ENCODE results near the gene WDR53. TPM values are rescaled to one million over a fixed set of nuclear protein-coding genes. Genes with fewer than 3 reads are reported as not detected.
"Not testable (repeated sequence)": the region's sequence is repeated elsewhere in the genome, so short reads cannot be mapped to it uniquely, and the experiment has no call there.

The WDR53 gene
- total RNA-seq, 2 donors from 2014 or later, result 8.8 to 9.4 TPM

- peak; percentile 33 for DNase-seq
- intact Hi-C loops (cut with DNase I), result loop anchor here in 1 of 2 donors (2.0 kb wide), 1 partner anchor 62 kb away; no protein-coding TSS in a partner anchor
- no peak for ATAC-seq
These were observed 706 bp upstream of the WDR53 start for GRCh38 chr3:196569003-196569516.

- DNase-seq, result no peak
- no peak for ATAC-seq
- intact Hi-C loops (cut with DNase I), result no loop called here
These were observed 4.6 kb downstream of the WDR53 start for GRCh38 chr3:196563721-196564225.

GRCh38 chr3:196559826-196560225, 8.5 kb downstream of the WDR53 start:
- intact Hi-C loops (cut with DNase I), result no loop called here
- no peak for DNase-seq
- ATAC-seq, result no peak

GRCh38 chr3:196558476-196558875, 9.9 kb downstream of the WDR53 start:
- no peak for ATAC-seq
- intact Hi-C loops (cut with DNase I), result no loop called here
- DNase-seq, result no peak

GRCh38 chr3:196557236-196557635, 11.1 kb downstream of the WDR53 start:
- intact Hi-C loops (cut with DNase I), result no loop called here
- ATAC-seq (no peak), DNase-seq (no peak)

GRCh38 chr3:196555295-196555694, 13.1 kb downstream of the WDR53 start:
- DNase-seq, result no peak
- intact Hi-C loops (cut with DNase I), result no loop called here
- no peak for ATAC-seq

- no peak for DNase-seq
- ATAC-seq, result no peak
- intact Hi-C loops (cut with DNase I), result no loop called here
These were observed 14.1 kb downstream of the WDR53 start for GRCh38 chr3:196554205-196554604.

- DNase-seq (no peak), ATAC-seq (no peak)
- intact Hi-C loops (cut with DNase I), result no loop called here
These were observed 14.8 kb downstream of the WDR53 start for GRCh38 chr3:196553551-196553950.

GRCh38 chr3:196552253-196552652, 16.1 kb downstream of the WDR53 start:
- DNase-seq (no peak), ATAC-seq (no peak)
- intact Hi-C loops (cut with DNase I), result no loop called here

GRCh38 chr3:196550172-196550571, 18.2 kb downstream of the WDR53 start:
- ATAC-seq; DNase-seq; intact Hi-C loops (cut with DNase I): not testable (repeated sequence)

- intact Hi-C loops (cut with DNase I), result not testable (repeated sequence)
These were observed 19.0 kb downstream of the WDR53 start for GRCh38 chr3:196549312-196549711.

GRCh38 chr3:196547067-196547466, 21.3 kb downstream of the WDR53 start:
- ATAC-seq, result no peak
- no peak for DNase-seq
- intact Hi-C loops (cut with DNase I), result no loop called here

More at GRCh38 chr3:196549312-196549711, 19.0 kb downstream of the WDR53 start:
- not testable (repeated sequence) for DNase-seq, ATAC-seq

GRCh38 chr3:196546537-196546936, 21.8 kb downstream of the WDR53 start:
- no peak for ATAC-seq
- intact Hi-C loops (cut with DNase I), result no loop called here
- no peak for DNase-seq

GRCh38 chr3:196544491-196544992, 23.8 kb downstream of the WDR53 start:
- intact Hi-C loops (cut with DNase I), result no loop called here
- DNase-seq (no peak), ATAC-seq (no peak)

GRCh38 chr3:196541684-196542445, 26.5 kb downstream of the WDR53 start:
- intact Hi-C loops (cut with DNase I), result no loop called here
- no peak for DNase-seq
- no peak for ATAC-seq

- intact Hi-C loops (cut with DNase I), result loop anchor here in 1 of 2 donors (2.0 kb wide), 1 partner anchor 149 kb away; no protein-coding TSS in a partner anchor
- no peak for ATAC-seq
- peak; percentile 35 for DNase-seq
These were observed 30.9 kb downstream of the WDR53 start for GRCh38 chr3:196537319-196537984.

GRCh38 chr3:196533260-196533681, 35.1 kb downstream of the WDR53 start:
- intact Hi-C loops (cut with DNase I), result no loop called here
- ATAC-seq, result no peak

GRCh38 chr3:196531418-196531817, 36.9 kb downstream of the WDR53 start:
- intact Hi-C loops (cut with DNase I), result no loop called here
- DNase-seq (no peak), ATAC-seq (no peak)

More at GRCh38 chr3:196533260-196533681, 35.1 kb downstream of the WDR53 start:
- DNase-seq, result no peak

- intact Hi-C loops (cut with DNase I), result no loop called here
- ATAC-seq, result peak; percentile 95 to 99
- DNase-seq, result peak; percentile 85
These were observed 39.6 kb downstream of the WDR53 start for GRCh38 chr3:196528639-196529233.

Measured in left cardiac atrium (tissue), 4 donors.